ENCODE results near the gene FALEC.

The FALEC gene

DNA sequence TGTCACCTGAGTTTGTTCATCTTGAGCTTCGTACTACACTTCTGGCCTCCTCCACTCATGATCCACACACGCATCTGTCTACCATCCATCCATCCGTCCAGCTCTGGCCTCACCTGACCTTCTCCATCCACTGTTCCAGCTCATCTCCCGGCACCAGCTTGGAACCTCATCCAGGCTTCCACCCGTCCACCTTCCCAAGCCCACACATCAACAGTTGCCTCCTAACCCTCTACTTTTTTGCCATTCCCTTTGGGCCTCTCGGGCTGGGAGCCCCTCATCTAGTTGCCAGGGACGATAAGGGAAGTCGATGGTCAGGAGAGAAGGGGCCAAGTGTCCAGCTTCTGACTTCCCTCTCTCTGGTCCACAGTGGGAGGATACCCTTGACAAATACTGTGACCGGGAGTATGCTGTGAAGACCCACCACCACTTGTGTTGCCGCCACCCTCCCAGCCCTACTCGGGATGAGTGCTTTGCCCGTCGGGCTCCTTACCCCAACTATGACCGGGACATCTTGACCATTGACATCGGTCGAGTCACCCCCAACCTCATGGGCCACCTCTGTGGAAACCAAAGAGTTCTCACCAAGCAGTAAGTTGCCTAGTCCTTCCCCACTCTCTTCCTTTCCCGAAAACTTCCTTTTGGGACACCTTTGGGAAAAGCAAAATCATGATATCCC lies 3.4 kb upstream of the FALEC start:
- no peak for DNase-seq (ENCODE audit: low spot score)

- no peak for DNase-seq (ENCODE audit: low spot score)
Observed at GRCh38 chr1:150512846-150513245, 2.7 kb upstream of the FALEC start.

DNA sequence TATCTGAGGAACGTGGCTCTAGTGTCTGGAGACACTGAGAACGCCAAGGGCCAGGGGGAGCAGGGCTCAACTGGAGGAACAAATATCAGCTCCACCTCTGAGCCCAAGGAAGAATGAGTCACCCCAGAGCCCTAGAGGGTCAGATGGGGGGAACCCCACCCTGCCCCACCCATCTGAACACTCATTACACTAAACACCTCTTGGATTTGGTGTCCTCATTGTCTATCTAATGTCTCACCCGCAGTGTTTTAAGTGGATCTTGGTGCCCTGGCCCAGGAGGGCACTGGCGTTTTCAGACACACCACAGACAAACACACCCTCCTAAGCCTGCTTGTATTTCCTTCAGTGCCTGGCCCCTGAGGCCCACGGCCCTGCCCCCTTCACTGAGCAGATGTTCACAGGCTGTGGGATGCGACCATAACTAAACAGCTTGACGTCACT lies 2.2 kb upstream of the FALEC start:
- DNase-seq (ENCODE audit: low spot score), result no peak

- DNase-seq (ENCODE audit: low spot score), result no peak
Observed at GRCh38 chr1:150514260-150514659, 1.3 kb upstream of the FALEC start.

- DNase-seq (ENCODE audit: low spot score), result no peak
Observed at GRCh38 chr1:150514913-150515327, 632 bp upstream of the FALEC start.

- DNase-seq (ENCODE audit: low spot score), result peak; percentile 18
Observed at GRCh38 chr1:150516050-150516591, 569 bp downstream of the FALEC start.

- DNase-seq (ENCODE audit: low spot score), result peak; percentile 40
Observed at GRCh38 chr1:150516616-150517015, 1.1 kb downstream of the FALEC start.

- no peak for DNase-seq (ENCODE audit: low spot score)
Observed at GRCh38 chr1:150521196-150521968, 5.8 kb downstream of the FALEC start.

DNA sequence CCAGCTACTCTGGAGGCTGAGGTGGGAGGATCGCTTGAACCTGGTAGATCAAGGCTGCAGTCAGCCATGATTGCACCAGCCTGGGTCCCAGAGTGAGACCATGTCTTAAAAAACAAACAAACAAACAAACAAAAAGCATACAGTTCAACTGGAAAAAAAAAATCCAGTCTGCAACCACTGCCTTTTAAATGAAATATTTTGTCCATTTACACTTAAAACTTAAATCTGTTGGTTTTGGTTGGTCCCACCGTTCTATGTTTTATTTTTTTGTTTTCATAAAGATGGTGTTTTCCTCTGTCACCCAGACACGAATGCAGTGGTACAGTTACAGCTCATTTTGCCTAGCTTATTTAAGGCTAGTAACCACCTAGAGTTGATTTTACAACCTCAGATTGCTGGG lies 9.8 kb downstream of the FALEC start:
- no peak for DNase-seq (ENCODE audit: low spot score)

DNA sequence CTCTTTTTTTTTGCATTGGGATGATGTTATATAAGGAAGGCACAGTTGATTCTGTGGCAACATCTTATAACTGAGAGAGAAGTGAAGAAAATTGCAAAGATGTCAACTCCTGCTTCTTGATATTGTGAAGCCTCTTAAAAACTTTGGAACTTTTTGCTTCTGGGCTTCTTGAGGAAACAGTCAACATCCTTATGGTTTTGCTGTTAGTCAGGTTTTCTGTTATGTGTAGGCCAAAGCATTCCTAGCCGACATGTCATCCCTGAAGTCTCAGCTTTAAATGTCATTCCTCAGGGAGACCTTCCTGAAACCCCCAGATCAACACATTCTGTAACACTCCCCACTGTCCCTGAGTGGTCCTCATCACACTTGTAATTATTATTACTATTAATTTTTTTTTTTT lies 12.6 kb downstream of the FALEC start:
- DNase-seq (ENCODE audit: low spot score), result peak; percentile 74

GRCh38 chr1:150529017-150529416 lies 13.5 kb downstream of the FALEC start:
- DNase-seq (ENCODE audit: low spot score), result peak; percentile 64

DNA sequence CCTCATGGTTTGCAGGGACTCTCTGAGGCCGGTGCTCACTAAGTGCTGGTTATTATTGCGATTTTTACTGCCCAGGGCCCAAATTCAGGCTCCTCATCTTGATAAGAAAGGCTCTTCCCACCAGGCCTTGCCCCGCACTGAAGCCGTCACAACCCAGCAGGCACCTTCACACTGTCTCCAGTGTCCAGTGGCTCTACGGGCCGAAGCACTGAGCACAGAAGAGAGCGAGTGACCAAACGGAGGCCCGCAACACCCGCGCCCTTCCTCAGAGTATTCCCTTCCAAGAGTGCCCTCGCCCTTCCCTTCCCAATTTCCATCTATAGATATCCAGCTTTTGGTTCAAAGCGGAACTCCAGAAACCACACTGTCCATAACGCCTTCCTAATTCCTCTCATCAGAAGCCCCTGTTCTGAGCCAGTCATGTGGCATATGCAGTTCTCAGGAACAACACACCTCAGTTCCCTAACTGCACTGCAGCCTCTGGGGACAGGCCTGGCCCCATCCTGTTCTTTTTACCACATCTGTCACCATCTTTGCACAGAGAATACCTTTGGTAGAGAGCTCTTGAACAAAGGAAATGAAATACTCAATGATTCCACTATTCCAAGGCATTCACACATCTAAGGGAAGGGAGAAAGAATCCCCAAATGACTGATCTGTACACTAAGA lies 15.1 kb downstream of the FALEC start:
- DNase-seq (ENCODE audit: low spot score), result no peak

DNA sequence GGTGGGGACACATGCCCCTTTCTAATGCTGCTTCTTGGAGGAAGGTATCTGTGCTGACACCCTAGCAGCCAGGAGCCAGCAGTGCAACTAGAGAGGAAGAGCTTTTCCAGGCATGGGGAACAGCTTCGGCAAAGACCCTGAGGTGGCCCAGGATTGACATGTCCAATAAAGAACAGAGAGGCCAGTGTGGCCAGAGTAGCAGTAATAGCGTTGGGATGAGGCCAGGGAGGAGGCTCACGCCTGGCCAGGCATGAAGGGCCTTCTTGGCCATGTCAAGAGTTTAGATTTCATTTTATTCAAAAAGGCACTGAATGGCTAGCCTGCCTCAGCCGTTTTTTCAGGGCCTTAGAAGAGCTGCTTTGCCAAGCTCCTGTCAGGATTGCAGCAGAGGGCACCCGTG lies 17.3 kb downstream of the FALEC start:
- peak; percentile 32 for DNase-seq (ENCODE audit: low spot score)

DNA sequence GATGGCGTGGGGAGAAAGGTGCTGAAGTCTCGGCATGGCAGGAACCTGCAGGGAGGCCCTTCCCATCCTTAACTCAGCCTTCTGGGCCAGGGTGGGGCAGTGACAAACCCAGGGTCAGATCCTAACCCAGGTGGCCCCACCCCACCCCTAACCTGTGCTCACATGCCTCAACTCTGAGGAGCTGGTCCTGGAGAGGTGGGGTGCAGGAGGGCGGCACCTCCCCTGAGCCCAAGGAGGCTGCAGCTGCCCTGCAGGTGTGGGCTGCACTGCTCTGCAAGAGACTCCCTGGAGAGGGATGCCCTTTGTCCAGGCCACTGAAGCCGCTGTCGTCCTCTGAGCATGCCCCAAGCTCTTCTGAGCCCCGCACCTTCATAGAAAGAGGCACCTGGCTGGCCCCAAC lies 18.4 kb downstream of the FALEC start:
- DNase-seq (ENCODE audit: low spot score), result no peak

DNA sequence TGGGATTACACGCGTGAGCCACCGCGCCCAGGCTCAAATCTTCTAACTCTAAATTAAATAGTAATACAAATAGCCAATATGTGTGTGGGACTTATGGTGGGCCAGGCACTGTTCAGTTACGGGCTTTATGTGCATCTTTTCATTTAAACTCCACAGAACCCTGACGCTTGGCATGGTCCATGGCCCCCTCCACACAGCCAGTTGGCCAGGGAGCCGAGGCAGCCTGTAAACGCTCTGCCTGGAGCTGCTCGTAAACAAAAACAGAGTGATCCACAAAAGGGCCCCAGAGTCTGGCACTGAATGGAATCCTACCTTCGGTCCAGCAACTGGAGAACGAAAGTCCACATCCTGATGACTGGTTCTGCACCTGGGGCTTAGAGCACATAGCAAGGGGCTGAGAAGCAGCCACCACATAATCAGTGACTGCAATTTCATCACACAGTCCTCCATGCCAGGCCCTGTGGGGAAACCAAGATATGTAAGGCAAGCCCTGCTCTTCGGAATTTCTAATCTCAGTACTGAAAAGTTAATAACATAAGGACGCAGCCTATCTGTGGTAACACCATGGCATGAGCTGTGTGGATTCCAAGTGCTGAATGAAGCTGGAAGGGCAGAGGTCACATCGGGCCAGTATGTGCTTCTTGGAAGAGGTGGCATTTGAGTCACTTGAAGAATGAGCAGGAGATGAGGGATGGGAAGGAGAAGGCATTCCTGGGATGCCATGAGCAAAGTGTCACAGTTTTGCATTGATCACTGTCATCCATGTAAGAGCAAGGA lies 20.1 kb downstream of the FALEC start:
- peak; percentile 95 for DNase-seq (ENCODE audit: low spot score)

- DNase-seq (ENCODE audit: low spot score), result peak; percentile 50
Observed at GRCh38 chr1:150536836-150537731, 21.5 kb downstream of the FALEC start.

GRCh38 chr1:150537732-150538684 lies 22.5 kb downstream of the FALEC start:
- DNase-seq (ENCODE audit: low spot score), result peak; percentile 95

DNA sequence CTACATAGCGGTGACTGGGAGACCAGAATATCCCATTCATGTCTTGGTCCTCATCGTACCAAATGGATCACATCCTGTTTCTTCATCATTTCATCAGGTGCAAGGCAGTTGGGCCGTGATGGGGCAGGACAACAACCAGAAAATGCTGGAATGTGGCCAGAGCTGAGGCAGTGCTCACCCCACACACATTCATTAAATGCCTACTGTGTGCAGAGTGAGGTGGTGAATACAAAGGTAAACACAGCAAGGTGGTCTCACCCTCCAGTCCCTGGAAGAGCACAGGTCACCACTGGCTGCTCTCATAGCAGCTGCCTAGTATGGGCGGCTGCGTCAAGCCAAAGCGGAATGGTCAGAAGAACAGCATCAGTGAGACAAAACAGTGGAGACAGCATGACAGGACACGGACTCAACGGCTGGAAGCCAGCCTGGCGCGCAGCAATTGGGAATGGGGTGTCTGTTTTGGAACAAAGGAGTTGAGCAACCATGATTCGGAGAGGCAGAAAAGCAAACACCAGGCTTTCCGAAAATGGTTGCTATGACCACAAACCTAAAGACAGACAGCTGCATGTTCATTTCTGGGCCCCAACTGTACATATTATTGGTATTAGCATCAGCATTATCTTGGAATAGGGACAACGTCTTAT lies 28.1 kb downstream of the FALEC start:
- DNase-seq (ENCODE audit: low spot score), result no peak

DNA sequence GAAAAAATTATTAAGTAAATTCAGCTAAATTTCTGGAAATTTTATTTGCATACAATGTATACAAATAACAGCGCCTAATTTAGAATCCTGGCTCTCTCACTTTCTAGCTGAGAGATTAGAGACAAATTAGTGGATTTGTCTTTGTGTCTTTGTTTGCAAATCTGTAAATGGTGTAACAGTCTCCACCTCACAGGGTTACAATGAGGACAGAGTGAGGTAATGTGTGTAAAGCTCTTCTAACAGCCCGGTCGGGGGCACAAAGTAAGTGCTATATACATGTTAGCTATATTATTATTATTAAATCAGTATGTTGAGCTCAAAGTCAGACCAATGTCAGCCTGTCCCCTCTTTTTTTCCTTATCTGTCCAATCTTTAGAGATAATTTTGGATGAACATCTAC lies 28.7 kb downstream of the FALEC start:
- DNase-seq (ENCODE audit: low spot score), result no peak

Data from kidney tubule cell (primary cell).